HG03520 (cell line): ENCODE measurements around the gene NUDT4.

Source experiments
- ATAC-seq: cut with Tn5 transposase; IDR thresholded peaks from one replicate; pipeline ENCODE4 v1.9.1; 2021; ENCODE audit warnings: mild to moderate bottlenecking, moderate library complexity; ENCODE audit not compliant: unreplicated experiment

NUDT4 gene

DNA sequence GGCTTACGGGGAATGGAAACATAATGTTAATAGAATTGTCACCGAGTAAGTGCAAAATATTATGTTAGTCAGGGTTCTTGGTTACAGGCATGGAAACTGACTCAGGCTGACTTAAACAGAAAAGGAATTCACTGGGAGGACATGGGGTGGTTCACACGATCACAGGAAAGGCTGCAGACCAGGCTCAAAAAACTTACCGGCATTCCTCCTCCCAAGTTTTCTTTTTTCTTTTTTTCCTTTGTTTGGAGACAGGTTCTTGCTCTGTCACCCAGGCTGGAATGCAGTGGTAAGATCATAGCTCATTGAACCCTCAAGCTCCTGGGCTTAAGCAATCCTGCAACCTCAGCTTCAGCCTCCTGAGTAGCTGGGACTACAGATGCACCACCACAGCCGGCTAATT lies 75.9 kb downstream of the NUDT4 start:
- ATAC-seq, result no peak

DNA sequence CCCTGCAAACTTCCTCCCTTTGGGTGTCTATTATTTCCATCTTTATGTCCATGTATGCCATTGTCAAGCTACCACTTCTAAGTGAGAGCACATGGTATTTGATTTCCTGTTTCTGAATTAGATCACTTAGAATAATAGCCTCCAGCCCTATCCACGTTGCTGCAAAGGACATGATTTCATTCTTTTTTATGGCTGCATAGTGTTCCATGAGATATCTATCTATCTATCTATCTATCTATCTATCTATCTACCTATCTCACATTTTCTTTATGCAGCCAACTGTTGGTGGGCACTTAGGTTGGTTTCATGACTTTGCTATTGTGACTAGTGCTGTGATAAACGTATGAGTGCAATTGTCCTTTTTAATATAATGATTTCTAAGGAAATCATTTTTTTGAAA lies 78.4 kb downstream of the NUDT4 start:
- ATAC-seq, result no peak
